ENCODE measurements around the gene IDUA. TPM values are rescaled to one million over a fixed set of nuclear protein-coding genes. Genes with fewer than 3 reads are reported as not detected.

Gene IDUA
- total RNA-seq, 1 experiment from 2014 or later = 10.1 TPM

GRCh38 chr4:960140-960635, 26.7 kb upstream of the IDUA start:
- Histone ChIP-seq H3F3A (ENCODE audit: low read length, unreplicated experiment) (no peaks in the 10 kb centered on the region), H3K9me3 (ENCODE audit: low read length) (no peaks in the 10 kb centered on the region), H3K27ac (ENCODE audit: low read length) (no peak overlapping the region), H3K27me3 (ENCODE audit: low read length) (no peaks in the 10 kb centered on the region), H3K79me2 (ENCODE audit: low read length) (no peaks in the 10 kb centered on the region), H3K4me1 (ENCODE audit: insufficient read depth, low read length) (no peaks in the 10 kb centered on the region), H2AFZ (ENCODE audit: low read length) (no peak overlapping the region), H3K4me2 (ENCODE audit: low read length) (no peak overlapping the region), H3K4me3 (ENCODE audit: low read length) (no peak overlapping the region), H3K9me2 (replicated peaks; ENCODE audit: low read length) (no peaks in the 10 kb centered on the region), H3K9ac (ENCODE audit: low read length) (no peak overlapping the region), H4K20me1 (ENCODE audit: low read length) (no peaks in the 10 kb centered on the region), H3K36me3 (ENCODE audit: low read depth, low read length) (no peaks in the 10 kb centered on the region)
- no peak for DNase-seq
- CTCF ChIA-PET = no interaction called here
- POLR2A ChIA-PET (ENCODE audit: unreplicated experiment) = no interaction called here
- ATAC-seq = no peak
- BruUV-seq (replicated peaks) = no TSS peak
- TF ChIP-seq EZH2 (IDR thresholded peaks at IDR 0.05; ENCODE audit: low read length, unreplicated experiment) (no peak), EZH2phosphoT487 (IDR thresholded peaks at IDR 0.05; ENCODE audit: borderline replicate concordance, low read length) (no peak), CTCF (conservative IDR thresholded peaks at IDR 0.05; ENCODE audit: low read depth, low read length) (no peak)
- intact Hi-C loops (cut with micrococcal nuclease) = no loop called here

GRCh38 chr4:960636-961350, 26.1 kb upstream of the IDUA start:
- Histone ChIP-seq H3K4me2 (ENCODE audit: low read length) (no peak overlapping the region), H3K4me3 (ENCODE audit: low read length) (no peak overlapping the region), H2AFZ (ENCODE audit: low read length) (no peak overlapping the region), H3F3A (ENCODE audit: low read length, unreplicated experiment) (no peaks in the 10 kb centered on the region), H3K27ac (ENCODE audit: low read length) (no peak overlapping the region), H3K36me3 (ENCODE audit: low read depth, low read length) (no peaks in the 10 kb centered on the region), H3K4me1 (ENCODE audit: insufficient read depth, low read length) (no peaks in the 10 kb centered on the region), H3K27me3 (ENCODE audit: low read length) (no peaks in the 10 kb centered on the region), H3K9ac (ENCODE audit: low read length) (no peak overlapping the region), H3K9me2 (replicated peaks; ENCODE audit: low read length) (no peaks in the 10 kb centered on the region), H3K9me3 (ENCODE audit: low read length) (no peaks in the 10 kb centered on the region), H4K20me1 (ENCODE audit: low read length) (no peaks in the 10 kb centered on the region), H3K79me2 (ENCODE audit: low read length) (no peaks in the 10 kb centered on the region)
- no TSS peak for BruUV-seq (replicated peaks)
- intact Hi-C loops (cut with micrococcal nuclease) = no loop called here
- ChIA-PET POLR2A (ENCODE audit: unreplicated experiment) (no interaction called here), CTCF (no interaction called here)
- no peak for ATAC-seq
- no peak for DNase-seq
- no peak for TF ChIP-seq CTCF (conservative IDR thresholded peaks at IDR 0.05; ENCODE audit: low read depth, low read length)
- TF ChIP-seq EZH2phosphoT487 (IDR thresholded peaks at IDR 0.05; ENCODE audit: borderline replicate concordance, low read length) = no peak
- TF ChIP-seq EZH2 (IDR thresholded peaks at IDR 0.05; ENCODE audit: low read length, unreplicated experiment) = no peak
